Hepatocyte (in vitro differentiated cells): ENCODE results near the gene PPID.

Experiments used
- EZH2 ChIP-seq: fragments of 200-600 bp; sonication (generic); IDR thresholded peaks from 2 replicates; pipeline ENCODE4 v1.6.1; 2016; ENCODE audit warnings: antibody characterized with exemption, mild to moderate bottlenecking, borderline replicate concordance
- TF ChIP-seq, protein P1 (sequence below): fragments of 200-600 bp; sonication (generic); IDR thresholded peaks from 2 replicates; pipeline ENCODE4 v1.5.1; 2016; ENCODE audit warnings: antibody characterized with exemption, mild to moderate bottlenecking; ENCODE audit not compliant: poor library complexity

DNA sequence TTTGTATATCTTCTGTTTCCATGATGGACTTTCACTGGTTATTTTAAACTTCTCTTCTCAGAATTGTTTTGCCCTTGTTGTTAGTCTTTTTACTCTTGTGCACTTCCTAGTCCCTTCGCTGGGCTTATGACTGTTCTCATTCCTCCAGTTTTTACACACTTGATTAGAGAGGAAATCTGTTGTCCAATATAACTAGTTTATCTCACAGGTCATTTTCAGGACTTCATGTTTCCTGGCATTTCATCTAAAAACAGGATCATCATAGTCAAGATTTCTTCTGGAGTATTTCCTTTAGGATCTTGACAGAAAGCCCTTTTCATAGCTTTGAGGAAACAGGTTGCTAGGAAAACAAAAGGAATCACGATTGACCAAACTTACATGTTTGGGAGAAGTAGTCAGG is 48.6 kb upstream of the PPID start:
- TF ChIP-seq, protein P1, sequence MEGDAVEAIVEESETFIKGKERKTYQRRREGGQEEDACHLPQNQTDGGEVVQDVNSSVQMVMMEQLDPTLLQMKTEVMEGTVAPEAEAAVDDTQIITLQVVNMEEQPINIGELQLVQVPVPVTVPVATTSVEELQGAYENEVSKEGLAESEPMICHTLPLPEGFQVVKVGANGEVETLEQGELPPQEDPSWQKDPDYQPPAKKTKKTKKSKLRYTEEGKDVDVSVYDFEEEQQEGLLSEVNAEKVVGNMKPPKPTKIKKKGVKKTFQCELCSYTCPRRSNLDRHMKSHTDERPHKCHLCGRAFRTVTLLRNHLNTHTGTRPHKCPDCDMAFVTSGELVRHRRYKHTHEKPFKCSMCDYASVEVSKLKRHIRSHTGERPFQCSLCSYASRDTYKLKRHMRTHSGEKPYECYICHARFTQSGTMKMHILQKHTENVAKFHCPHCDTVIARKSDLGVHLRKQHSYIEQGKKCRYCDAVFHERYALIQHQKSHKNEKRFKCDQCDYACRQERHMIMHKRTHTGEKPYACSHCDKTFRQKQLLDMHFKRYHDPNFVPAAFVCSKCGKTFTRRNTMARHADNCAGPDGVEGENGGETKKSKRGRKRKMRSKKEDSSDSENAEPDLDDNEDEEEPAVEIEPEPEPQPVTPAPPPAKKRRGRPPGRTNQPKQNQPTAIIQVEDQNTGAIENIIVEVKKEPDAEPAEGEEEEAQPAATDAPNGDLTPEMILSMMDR, result no peak
- no peak for TF ChIP-seq EZH2
